ENCODE results near the gene RALGPS1. TPM values are rescaled to one million over a fixed set of nuclear protein-coding genes. Genes with fewer than 3 reads are reported as not detected.
"Not testable (repeated sequence)": the region's sequence is repeated elsewhere in the genome, so short reads cannot be mapped to it uniquely, and the experiment has no call there.

The RALGPS1 gene
- total and polyA plus RNA-seq, 5 donors from 2014 or later: 1.8 to 10.3 (median 3.3) TPM

DNA sequence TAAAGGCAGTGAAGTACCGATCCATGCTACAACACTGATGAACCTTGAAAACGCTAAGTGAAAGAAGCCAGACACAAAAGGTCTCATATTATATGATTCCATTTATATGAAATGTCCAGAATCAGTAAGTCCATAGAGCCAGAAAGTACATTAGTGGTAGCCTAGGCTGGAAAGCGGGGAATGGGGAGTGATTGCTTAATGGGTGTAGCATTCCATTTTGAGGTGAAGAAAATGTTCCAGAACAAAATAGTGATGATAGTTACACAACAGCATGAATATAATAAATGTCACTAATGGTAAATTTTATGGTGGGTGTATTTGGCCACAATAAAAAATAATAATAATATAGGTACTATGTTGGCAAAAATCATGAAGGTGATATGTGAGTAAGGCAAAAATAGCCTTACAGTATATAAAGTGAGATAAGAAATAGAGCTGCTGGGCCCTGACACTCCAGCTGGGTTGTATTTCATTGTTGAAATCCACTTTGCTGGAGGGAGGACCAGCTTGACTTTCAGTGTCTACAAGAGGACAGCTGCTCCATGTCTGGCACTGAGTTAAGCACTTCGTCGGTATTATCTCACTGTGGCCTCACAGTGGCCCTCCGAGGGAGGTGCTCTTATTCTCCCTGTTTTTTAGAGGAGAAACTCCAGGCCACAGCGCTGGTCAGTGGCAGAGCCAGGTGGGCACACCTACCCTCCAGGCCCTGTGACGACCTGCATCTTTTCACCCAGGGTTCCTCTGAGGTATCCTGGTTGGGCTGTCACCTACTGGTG lies 230.3 kb downstream of the RALGPS1 start:
- Mint-ChIP-seq H3K27ac (no peak overlapping the region), H3K9me3 (peaks cover 0 to 4% (median 0%) of the 10 kb centered on the region in 7 donors), H3K4me1 (peaks cover 0 to 3% (median 0%) of the 10 kb centered on the region in 4 donors), H3K4me3 (no peak overlapping the region), H3K36me3 (no peaks in the 10 kb centered on the region), H3K27me3 (peaks cover 11% of the 10 kb centered on the region)
- Histone ChIP-seq H3K4me1 (ENCODE audit: control insufficient read depth, insufficient read depth, low read length, poor library complexity, severe bottlenecking) (no peaks in the 10 kb centered on the region), H3K27me3 (ENCODE audit: control insufficient read depth, insufficient read depth, low read length) (no peaks in the 10 kb centered on the region), H3K4me3 (ENCODE audit: low read depth, low read length) (no peak overlapping the region), H3K36me3 (ENCODE audit: control insufficient read depth, insufficient read depth, low read length) (no peaks in the 10 kb centered on the region), H3K27ac (ENCODE audit: insufficient read depth, low read length, poor library complexity, severe bottlenecking) (no peak overlapping the region), H3K9me3 (ENCODE audit: control insufficient read depth in 2 of 2, low read length in 2 of 2) (no peaks in the 10 kb centered on the region)
- DNase-seq (no peak), ATAC-seq (ENCODE audit: low read depth in 2 of 2) (no peak)

- not testable (repeated sequence) for H3K27ac ChIP-seq (ENCODE audit: insufficient read depth, low read length, poor library complexity, severe bottlenecking); H3K27ac Mint-ChIP-seq; H3K9me3 Mint-ChIP-seq; H3K36me3 ChIP-seq (ENCODE audit: control insufficient read depth, insufficient read depth, low read length); DNase-seq; H3K27me3 Mint-ChIP-seq; H3K4me3 Mint-ChIP-seq; H3K27me3 ChIP-seq (ENCODE audit: control insufficient read depth, insufficient read depth, low read length); H3K4me1 Mint-ChIP-seq; H3K36me3 Mint-ChIP-seq; ATAC-seq (ENCODE audit: low read depth in 2 of 2); H3K4me3 ChIP-seq (ENCODE audit: low read depth, low read length); H3K4me1 ChIP-seq (ENCODE audit: control insufficient read depth, insufficient read depth, low read length, poor library complexity, severe bottlenecking); H3K9me3 ChIP-seq (ENCODE audit: control insufficient read depth in 2 of 2, low read length in 2 of 2)
Observed at GRCh38 chr9:127146841-127147240, 232.3 kb downstream of the RALGPS1 start.

- Histone ChIP-seq H3K4me3 (ENCODE audit: low read depth, low read length) (no peak overlapping the region), H3K36me3 (ENCODE audit: control insufficient read depth, insufficient read depth, low read length) (no peaks in the 10 kb centered on the region), H3K4me1 (ENCODE audit: control insufficient read depth, insufficient read depth, low read length, poor library complexity, severe bottlenecking) (no peaks in the 10 kb centered on the region), H3K27me3 (ENCODE audit: control insufficient read depth, insufficient read depth, low read length) (no peaks in the 10 kb centered on the region), H3K9me3 (ENCODE audit: control insufficient read depth in 2 of 2, low read length in 2 of 2) (no peaks in the 10 kb centered on the region), H3K27ac (ENCODE audit: insufficient read depth, low read length, poor library complexity, severe bottlenecking) (no peak overlapping the region)
- peaks cover 0 to 4% (median 0%) of the 10 kb centered on the region in 7 donors for H3K9me3 Mint-ChIP-seq
- ATAC-seq (ENCODE audit: low read depth in 2 of 2) (no peak), DNase-seq (no peak)
- no peaks in the 10 kb centered on the region for H3K4me1 Mint-ChIP-seq
- peaks cover 9% of the 10 kb centered on the region for H3K27me3 Mint-ChIP-seq
- no peaks in the 10 kb centered on the region for H3K36me3 Mint-ChIP-seq
- H3K4me3 Mint-ChIP-seq: no peak overlapping the region
- no peak overlapping the region for H3K27ac Mint-ChIP-seq
Observed at GRCh38 chr9:127147251-127147650, 232.7 kb downstream of the RALGPS1 start.

DNA sequence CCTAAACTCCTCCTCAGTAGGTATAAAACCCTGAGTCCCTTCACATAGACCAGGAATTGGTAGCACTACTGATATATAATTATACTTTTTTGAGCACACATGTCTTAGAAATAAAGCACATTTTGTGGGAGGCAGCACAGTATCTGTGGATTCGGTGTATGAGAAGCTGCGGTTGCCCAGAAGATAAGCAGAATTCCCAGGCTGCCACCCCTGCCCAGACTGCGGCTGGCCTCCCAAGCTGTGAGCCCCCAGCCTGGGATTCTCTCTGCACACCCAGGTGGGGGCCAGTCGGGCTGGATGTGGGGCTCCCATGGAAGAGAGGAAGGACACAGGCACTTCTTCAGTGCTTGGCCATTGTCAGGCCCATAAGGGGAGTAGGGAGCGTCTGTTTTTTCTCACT lies 233.4 kb downstream of the RALGPS1 start:
- DNase-seq: no peak
- H3K4me1 Mint-ChIP-seq: no peaks in the 10 kb centered on the region

DNA sequence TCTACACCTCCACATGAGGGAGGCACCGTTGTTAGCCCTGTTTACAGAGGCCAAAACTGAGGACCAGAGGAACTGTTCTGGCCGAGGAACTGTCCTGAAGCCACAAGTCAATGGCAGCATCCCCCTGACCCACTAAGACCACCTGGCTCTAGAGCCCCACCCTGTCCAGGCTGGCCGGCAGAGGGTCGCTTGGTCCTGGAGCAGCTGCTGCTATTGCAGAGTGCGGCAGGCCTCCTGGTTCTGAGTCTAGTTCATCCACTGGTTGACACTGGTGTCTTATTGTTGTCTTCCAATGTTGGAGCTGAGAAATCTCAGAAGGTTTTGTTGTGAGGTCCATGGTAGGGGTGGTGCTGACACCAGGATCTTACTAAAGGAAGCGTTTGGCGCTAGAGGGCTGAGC lies 234.4 kb downstream of the RALGPS1 start:
- peaks cover 0 to 4% (median 0%) of the 10 kb centered on the region in 7 donors for H3K9me3 Mint-ChIP-seq
- no peak for ATAC-seq (ENCODE audit: low read depth in 2 of 2)
- H3K36me3 Mint-ChIP-seq: no peaks in the 10 kb centered on the region
- peaks cover 2% of the 10 kb centered on the region for H3K4me1 ChIP-seq (ENCODE audit: control insufficient read depth, insufficient read depth, low read length, poor library complexity, severe bottlenecking)
- H3K4me3 ChIP-seq (ENCODE audit: low read depth, low read length): no peak overlapping the region
- no peaks in the 10 kb centered on the region for H3K4me1 Mint-ChIP-seq
- peaks cover 9% of the 10 kb centered on the region for H3K27me3 Mint-ChIP-seq
- no peak overlapping the region for H3K27ac Mint-ChIP-seq
- no peak overlapping the region for H3K27ac ChIP-seq (ENCODE audit: insufficient read depth, low read length, poor library complexity, severe bottlenecking)
- no peaks in the 10 kb centered on the region for H3K9me3 ChIP-seq (ENCODE audit: control insufficient read depth in 2 of 2, low read length in 2 of 2)
- no peak for DNase-seq
- no peak overlapping the region for H3K4me3 Mint-ChIP-seq
- H3K36me3 ChIP-seq (ENCODE audit: control insufficient read depth, insufficient read depth, low read length): no peaks in the 10 kb centered on the region
- H3K27me3 ChIP-seq (ENCODE audit: control insufficient read depth, insufficient read depth, low read length): no peaks in the 10 kb centered on the region

More for the DNA sequence above, 233.4 kb downstream of the RALGPS1 start:
- Histone ChIP-seq H3K9me3 (ENCODE audit: control insufficient read depth in 2 of 2, low read length in 2 of 2) (no peaks in the 10 kb centered on the region), H3K27me3 (ENCODE audit: control insufficient read depth, insufficient read depth, low read length) (no peaks in the 10 kb centered on the region), H3K36me3 (ENCODE audit: control insufficient read depth, insufficient read depth, low read length) (no peaks in the 10 kb centered on the region), H3K4me1 (ENCODE audit: control insufficient read depth, insufficient read depth, low read length, poor library complexity, severe bottlenecking) (no peaks in the 10 kb centered on the region), H3K4me3 (ENCODE audit: low read depth, low read length) (no peak overlapping the region), H3K27ac (ENCODE audit: insufficient read depth, low read length, poor library complexity, severe bottlenecking) (no peak overlapping the region)
- ATAC-seq (ENCODE audit: low read depth in 2 of 2): no peak
- Mint-ChIP-seq H3K27ac (no peak overlapping the region), H3K36me3 (no peaks in the 10 kb centered on the region), H3K9me3 (peaks cover 0 to 4% (median 0%) of the 10 kb centered on the region in 7 donors), H3K4me3 (no peak overlapping the region), H3K27me3 (peaks cover 9% of the 10 kb centered on the region)

DNA sequence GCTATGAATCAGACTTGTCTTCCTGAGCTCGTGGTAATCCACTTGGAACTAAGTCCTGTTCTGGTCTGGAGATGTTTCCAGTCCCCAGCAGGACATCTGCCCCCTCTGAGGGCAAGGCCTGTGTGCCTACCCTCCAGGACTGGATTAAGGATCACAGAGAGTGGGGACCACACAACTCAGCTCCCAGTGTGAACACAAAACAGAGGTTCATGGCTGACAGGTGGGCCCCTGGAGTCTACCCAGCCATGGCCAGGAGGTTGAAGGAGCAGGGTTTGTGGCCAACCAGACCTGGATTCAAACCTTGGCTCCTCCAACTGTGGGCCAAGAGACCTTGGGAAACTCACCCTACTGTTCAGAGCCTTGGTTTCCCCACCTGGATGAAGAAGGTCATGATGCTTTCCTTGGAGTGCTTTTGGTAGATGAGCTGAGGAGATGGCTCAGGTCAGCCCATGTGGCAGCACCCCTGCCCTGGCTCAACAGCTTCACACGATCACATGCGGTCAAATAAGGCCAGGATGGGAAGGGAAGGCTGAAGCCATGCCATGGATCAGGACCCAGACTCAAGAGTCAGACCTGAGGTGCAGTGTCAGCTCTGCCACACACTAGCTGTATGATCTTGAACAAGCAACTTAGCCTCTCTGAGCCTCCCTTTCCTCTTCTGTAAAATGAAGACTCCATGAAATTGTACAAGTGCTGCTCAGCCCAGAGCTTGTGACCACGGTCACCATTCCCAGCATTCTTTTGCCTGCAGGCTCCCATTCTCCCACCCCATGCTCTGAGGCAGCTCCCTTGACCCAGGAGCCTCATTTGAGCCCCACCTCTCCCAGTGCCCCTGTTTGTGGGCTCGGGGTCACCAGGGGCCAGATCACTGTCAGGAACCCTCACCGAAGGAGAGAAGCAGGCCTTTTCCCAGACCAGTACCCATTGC lies 235.1 kb downstream of the RALGPS1 start:
- no peak for DNase-seq
- H3K27me3 Mint-ChIP-seq: peaks cover 9% of the 10 kb centered on the region
- Histone ChIP-seq H3K27ac (ENCODE audit: insufficient read depth, low read length, poor library complexity, severe bottlenecking) (no peak overlapping the region), H3K4me1 (ENCODE audit: control insufficient read depth, insufficient read depth, low read length, poor library complexity, severe bottlenecking) (peaks cover 9% of the 10 kb centered on the region), H3K9me3 (ENCODE audit: control insufficient read depth in 2 of 2, low read length in 2 of 2) (no peaks in the 10 kb centered on the region), H3K36me3 (ENCODE audit: control insufficient read depth, insufficient read depth, low read length) (no peaks in the 10 kb centered on the region), H3K27me3 (ENCODE audit: control insufficient read depth, insufficient read depth, low read length) (no peaks in the 10 kb centered on the region), H3K4me3 (ENCODE audit: low read depth, low read length) (no peak overlapping the region)
- H3K4me3 Mint-ChIP-seq: no peak overlapping the region
- no peak for ATAC-seq (ENCODE audit: low read depth in 2 of 2)
- H3K27ac Mint-ChIP-seq: no peak overlapping the region
- H3K4me1 Mint-ChIP-seq: peaks cover 4 to 7% (median 6%) of the 10 kb centered on the region in 4 donors
- peaks cover 0 to 4% (median 0%) of the 10 kb centered on the region in 7 donors for H3K9me3 Mint-ChIP-seq
- no peaks in the 10 kb centered on the region for H3K36me3 Mint-ChIP-seq

- Histone ChIP-seq H3K4me3 (ENCODE audit: low read depth, low read length) (no peak overlapping the region), H3K4me1 (ENCODE audit: control insufficient read depth, insufficient read depth, low read length, poor library complexity, severe bottlenecking) (peaks cover 14% of the 10 kb centered on the region), H3K9me3 (ENCODE audit: control insufficient read depth in 2 of 2, low read length in 2 of 2) (no peaks in the 10 kb centered on the region), H3K27ac (ENCODE audit: insufficient read depth, low read length, poor library complexity, severe bottlenecking) (no peak overlapping the region), H3K36me3 (ENCODE audit: control insufficient read depth, insufficient read depth, low read length) (no peaks in the 10 kb centered on the region), H3K27me3 (ENCODE audit: control insufficient read depth, insufficient read depth, low read length) (no peaks in the 10 kb centered on the region)
- H3K9me3 Mint-ChIP-seq: no peaks in the 10 kb centered on the region
- H3K4me1 Mint-ChIP-seq: peaks cover 7 to 15% (median 11%) of the 10 kb centered on the region in 4 donors
- H3K4me3 Mint-ChIP-seq: no peak overlapping the region
- no peaks in the 10 kb centered on the region for H3K27me3 Mint-ChIP-seq
- H3K27ac Mint-ChIP-seq: no peak overlapping the region
- ATAC-seq (ENCODE audit: low read depth in 2 of 2) (no peak), DNase-seq (no peak)
- H3K36me3 Mint-ChIP-seq: no peaks in the 10 kb centered on the region
Observed at GRCh38 chr9:127153501-127153900, 238.9 kb downstream of the RALGPS1 start.

Data from CD4-positive, CD25-positive, alpha-beta regulatory T cell (primary cell).